COLO829 (cell line): ENCODE measurements around the gene ELP1.
"Not testable (repeated sequence)": the region's sequence is repeated elsewhere in the genome, so short reads cannot be mapped to it uniquely, and the experiment has no call there.

Experiments
- DNase-seq: peaks from one replicate; pipeline ENCODE4 v3.0.0; 2012; ENCODE audit warnings: low spot score

ELP1 gene, protein sequence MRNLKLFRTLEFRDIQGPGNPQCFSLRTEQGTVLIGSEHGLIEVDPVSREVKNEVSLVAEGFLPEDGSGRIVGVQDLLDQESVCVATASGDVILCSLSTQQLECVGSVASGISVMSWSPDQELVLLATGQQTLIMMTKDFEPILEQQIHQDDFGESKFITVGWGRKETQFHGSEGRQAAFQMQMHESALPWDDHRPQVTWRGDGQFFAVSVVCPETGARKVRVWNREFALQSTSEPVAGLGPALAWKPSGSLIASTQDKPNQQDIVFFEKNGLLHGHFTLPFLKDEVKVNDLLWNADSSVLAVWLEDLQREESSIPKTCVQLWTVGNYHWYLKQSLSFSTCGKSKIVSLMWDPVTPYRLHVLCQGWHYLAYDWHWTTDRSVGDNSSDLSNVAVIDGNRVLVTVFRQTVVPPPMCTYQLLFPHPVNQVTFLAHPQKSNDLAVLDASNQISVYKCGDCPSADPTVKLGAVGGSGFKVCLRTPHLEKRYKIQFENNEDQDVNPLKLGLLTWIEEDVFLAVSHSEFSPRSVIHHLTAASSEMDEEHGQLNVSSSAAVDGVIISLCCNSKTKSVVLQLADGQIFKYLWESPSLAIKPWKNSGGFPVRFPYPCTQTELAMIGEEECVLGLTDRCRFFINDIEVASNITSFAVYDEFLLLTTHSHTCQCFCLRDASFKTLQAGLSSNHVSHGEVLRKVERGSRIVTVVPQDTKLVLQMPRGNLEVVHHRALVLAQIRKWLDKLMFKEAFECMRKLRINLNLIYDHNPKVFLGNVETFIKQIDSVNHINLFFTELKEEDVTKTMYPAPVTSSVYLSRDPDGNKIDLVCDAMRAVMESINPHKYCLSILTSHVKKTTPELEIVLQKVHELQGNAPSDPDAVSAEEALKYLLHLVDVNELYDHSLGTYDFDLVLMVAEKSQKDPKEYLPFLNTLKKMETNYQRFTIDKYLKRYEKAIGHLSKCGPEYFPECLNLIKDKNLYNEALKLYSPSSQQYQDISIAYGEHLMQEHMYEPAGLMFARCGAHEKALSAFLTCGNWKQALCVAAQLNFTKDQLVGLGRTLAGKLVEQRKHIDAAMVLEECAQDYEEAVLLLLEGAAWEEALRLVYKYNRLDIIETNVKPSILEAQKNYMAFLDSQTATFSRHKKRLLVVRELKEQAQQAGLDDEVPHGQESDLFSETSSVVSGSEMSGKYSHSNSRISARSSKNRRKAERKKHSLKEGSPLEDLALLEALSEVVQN (N-terminal part only)

DNA sequence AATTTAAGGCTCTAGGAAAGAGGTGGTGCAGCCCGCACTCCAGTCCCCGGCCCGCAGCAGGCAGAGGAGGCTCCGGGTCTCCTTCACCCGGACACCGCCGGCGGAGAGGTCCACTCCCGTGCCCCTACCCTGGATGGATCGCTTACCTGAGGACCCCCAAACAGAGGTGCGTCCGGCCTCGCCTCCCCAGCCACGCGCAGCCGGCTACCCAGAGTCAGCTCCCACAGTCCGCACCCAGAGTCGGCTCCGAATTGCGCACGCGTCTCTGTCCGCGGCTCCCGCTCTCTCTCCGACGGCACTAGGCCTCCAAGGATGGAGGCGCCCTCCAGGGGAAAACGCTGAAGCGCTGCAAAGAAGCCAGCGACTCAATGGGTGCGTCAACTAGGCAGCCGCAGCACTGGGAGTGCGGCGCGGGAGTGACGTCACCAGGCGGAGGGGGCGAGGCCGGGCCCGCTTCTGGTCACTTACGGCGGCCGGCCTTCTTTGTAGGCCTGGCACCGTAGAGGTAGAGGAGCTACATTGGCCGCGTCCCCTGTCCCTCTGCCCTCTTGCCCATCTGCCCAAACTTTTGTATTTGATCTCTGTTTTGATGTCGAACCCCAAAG is at the start of gene ELP1:
TSS of gene ELP1 (minus strand) at position 407 of the 605 bp plus-strand sequence. CDS start 2,978 bp downstream, outside the sequence.
- DNase-seq, result peak; percentile 97

DNA sequence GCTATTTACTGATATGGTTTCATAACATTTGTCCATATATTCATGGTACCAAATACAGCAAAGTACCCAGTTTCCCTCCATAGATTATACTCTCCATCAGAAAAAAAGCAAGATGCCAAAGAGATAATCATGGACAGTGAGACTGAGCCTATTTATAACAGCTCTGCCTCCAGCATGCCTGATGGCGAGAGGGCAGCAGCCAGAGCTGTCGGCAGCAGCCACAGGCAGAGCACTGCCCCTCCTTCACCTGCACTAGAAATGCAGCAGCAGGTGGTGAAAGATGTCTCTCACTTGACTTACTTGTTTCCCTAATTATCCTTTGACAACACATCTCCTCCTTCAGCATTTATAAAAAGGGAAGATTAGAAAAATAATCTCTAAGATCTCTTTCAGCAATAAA is 47.0 kb upstream of the ELP1 start:
- DNase-seq, result no peak

DNA sequence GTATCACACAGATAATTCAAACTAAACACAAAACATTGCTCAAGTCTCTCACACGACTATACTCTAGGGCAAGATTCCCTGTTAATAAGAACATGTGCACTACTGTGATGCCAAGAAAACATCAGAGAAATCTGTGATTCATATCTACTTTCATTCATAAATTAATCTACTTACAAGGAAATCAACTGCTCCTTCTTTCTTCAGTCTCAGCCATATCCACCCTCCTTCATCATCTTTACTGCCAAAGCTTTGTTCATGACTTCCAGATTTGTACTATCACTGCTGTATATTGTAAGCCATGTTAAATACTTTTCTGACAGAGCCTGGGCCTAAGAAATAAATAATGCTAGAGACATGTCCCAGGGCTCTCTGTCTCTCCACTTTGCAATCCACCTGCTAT is 44.3 kb upstream of the ELP1 start:
- no peak for DNase-seq

DNA sequence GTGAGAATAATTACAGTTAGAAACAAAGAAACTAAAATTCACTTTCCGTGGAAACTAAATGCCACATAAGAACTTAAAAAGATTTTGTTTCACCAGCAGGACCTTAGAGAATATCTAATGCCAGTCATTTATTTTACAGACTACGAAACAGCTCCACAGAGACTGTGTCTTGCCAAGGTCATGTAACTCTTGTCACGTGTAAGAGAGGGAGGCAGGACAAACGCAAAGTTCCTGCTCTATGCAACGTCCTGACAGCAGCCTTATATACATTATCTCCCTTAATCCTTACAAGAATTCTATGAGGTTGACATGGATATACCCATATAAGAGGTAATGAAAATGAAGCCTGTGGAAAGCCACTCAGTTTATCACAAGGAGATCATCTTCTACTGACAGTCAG is 40.0 kb upstream of the ELP1 start:
- no peak for DNase-seq

DNA sequence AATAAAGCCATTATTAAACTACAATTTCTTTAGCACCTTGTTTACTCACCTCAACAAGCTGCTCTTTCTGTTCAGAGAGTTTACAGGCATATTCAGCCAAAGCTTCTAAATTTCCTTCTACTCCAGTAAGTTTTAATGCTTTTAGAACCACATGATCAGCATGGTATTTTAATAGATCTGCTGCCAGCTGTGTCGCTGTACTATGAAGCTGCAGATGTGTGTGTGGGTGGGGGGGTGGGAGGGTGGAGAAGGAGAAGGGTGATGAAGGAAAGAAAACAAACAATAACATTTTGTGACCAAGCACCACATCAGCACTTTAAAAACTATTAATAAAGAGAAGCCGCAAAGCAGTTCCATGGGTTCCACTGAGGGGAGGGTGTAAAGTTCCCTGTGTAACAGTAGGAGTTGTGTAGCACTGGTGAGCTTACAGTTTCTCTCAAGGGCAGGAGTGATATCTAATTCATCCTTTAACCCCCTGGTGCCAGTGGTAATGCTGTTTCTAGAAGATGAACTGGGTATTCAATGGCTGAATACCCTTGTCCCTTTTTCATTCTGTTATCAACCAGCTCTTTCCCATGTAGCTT is 38.8 kb upstream of the ELP1 start:
- DNase-seq, result no peak

DNA sequence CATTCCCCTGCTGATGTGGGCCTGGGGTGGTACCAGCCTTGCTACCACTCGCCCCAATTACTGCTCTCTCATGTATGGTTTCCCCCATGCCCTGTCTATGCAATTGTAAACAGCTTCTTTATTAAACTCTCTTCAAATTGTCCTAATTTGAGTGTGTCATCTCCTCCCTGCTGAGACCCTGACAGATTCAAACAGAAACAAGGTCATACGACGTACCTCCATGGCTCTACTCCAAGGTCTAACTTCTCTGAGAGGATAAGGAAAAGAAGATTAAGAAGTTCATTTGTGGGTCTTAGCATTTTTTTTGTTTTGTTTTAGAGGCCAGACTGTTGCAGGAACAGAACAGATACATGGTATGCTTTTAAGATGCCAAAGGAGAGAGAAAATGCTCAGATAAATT is 38.3 kb upstream of the ELP1 start:
- DNase-seq, result no peak

DNA sequence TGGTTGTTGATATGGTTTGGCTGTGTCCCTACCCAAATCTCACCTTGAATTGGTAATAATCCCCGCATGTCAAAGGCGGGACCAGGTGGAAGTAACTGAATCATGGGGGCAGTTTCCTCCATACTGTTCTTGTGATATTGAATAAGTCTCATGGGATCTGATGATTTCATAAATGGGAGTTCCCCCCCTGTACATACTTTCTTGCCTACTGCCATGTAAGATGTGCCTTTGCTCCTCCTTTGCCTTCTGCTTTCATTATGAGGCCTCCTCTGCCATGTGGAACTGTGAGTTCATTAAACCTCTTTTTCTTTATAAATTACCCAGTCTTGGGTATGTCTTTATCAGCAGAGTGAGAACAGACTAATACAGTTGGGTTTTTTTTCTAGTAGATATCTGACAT is 37.5 kb upstream of the ELP1 start:
- DNase-seq, result not testable (repeated sequence)

DNA sequence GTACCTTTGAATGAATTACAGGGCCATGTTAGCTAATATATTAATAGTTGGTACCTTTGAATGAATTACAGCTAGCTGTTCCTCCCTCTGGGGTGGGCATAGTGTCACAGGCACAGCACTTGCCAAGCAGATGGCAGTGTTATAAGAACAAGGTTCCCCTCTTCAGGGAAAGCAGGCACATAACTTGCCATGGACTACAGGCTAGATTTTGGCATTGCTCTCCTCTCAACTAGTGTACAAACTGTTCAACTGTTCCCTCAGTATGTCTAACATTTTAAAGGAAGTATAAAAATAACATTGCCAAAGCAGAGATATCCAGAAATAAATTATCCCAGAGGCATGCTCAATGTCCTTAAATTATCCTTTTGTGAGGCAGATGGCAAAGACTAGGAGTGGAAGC is 34.0 kb upstream of the ELP1 start:
- no peak for DNase-seq

DNA sequence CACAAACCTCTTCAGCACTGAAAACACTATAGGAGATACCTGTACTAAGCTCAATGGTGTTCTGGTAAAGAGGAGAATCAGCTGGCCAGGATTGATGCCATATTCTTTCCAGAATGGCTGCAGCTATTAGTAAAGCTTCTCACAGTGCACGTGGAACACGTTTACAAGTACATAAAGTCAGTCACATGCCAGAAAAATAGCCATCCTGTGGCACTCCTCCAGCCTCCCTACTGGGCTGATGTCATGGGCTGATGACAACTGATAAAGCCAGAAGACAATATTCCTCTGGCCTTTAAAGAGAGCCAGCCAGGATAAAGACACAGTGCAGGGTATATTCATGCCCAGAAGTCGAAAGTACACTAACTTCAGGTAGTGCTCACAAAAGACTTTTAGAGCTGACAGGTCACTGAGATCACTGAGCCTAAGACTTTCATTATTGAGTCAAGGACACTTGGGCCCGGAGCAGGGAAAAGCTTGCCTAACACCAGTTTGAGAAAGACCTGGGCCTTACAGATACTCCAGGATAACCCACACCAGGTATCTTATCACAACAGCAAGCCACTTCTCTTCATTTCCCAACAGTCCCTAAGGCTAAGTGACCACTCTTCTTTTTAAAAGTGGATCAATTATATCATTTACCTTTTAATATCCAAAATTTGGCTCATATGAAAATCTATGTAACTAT is 29.7 kb upstream of the ELP1 start:
- no peak for DNase-seq

DNA sequence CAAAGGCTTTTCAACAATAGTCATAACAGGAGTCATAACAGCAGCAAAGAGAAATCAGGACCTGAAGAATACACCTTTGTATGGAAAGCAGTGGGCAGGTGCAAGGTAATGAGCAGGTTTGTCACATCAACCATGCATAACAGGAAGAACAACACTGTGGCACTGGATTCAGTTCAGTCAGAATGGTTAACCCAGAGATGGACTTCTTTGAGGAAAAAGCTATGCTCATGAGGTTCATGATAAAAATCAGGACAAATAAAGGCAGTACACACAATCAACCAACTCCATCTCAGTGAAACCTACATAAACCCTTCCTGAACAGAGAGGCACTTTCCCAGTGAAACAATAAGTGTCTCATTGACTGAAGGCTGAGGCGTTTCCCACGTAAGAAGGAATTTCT is 27.2 kb upstream of the ELP1 start:
- DNase-seq, result no peak

DNA sequence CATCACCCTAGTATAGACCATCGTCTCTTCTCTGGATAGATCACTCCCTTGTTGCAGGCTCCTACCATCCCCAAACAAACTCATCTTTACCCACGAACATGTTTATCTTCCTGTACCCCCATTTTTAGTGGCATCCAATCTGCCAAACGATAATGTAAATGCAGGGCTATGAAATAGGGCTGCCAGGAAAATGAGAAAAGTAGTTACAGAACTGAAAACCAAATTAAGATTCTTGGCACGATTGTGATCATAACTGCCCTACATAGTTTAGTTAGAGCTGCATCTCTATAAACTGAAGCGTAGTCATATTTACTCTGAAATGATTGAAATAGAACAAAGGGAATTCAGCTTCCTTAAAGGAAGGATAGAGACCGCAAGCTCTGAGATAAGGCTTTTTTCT is 26.4 kb upstream of the ELP1 start:
- no peak for DNase-seq

DNA sequence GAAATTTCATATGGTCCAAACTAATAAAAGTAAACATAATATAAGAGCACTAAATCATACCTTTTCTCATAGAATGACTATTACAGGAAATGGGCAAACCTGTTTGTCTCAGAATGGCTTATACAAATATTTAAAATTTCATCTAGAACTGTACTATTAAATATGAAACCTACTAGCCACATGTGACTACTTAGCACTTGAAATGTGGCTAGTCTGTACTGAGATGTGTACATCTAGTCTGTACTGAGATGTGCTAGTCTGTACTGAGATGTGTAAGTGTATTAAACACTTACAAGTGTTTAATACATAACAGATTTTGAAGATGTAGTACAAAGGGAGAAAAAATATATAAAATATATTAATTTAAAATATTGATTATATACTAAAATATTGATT is 22.7 kb upstream of the ELP1 start:
- no peak for DNase-seq

DNA sequence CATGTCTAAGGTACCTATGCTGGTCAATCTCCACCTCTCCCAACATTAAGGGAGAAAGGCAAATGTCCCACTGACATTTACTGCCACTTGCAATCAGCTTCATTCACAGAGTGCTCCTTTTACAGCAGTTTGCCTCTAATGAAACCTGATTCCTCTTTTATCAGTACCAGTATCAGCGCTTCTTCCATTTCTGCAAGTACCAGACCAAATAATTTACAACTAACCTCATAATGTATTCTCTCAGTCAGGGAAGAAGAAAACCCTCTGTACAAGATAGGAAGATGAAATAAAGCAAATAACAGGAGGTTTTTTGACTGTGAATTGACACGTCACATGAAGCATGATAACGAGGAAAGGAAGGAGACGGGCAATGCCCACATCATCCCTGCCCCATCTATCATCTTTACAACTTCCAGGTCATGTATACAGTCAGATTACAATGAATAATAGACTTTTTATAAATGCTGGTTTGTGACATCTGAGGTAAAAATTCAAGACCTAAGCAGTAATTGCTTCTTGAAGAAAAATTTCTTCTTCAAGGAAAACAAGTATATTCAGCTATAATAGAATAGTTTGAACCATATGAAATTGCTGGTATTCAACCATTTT is 22.2 kb upstream of the ELP1 start:
- DNase-seq, result peak; percentile 42

DNA sequence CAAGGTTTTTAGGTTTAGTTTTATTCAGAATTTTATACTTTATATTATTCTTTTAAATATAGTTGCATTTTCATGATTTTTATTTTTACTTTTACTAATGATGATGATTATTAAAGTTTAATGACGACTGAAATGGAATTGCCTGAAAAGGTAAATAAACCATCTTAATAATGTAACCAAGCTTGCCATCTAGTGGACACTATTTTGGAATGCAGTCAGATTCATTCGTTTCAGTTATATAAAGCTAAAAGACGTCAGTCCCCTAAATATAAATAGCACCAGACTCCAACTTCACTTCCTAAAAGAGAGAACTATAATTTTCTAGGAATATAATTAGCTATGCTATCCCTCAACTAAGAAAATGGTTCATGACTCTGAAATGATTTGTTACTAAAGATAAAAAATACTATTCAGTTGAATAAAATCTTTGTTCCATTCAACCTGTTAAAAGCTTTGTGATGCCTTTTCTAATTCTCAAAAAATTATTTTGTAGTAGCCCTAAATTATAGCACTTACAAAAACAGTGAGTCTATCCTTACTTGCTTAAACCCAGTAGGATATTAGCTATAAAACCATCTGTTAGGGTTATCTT is 20.2 kb upstream of the ELP1 start:
- DNase-seq, result peak; percentile 66

DNA sequence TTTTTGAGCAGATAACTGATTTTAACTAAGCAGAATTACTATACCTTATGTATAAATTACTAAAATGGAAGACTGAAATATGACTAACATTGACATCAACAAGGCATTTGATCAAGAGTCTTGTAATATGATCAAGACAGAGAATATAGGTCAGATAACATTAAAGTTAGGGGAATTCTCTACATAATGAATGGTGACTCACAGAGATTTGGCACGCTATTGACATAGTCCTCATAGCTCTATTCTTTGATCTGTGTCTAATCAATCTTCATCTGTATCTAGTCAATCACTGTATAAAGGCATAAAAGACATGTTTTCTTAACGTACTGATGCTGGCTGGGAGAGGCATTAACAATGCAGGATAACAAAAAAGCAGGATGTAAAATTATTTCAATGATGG is 17.7 kb upstream of the ELP1 start:
- DNase-seq, result no peak

DNA sequence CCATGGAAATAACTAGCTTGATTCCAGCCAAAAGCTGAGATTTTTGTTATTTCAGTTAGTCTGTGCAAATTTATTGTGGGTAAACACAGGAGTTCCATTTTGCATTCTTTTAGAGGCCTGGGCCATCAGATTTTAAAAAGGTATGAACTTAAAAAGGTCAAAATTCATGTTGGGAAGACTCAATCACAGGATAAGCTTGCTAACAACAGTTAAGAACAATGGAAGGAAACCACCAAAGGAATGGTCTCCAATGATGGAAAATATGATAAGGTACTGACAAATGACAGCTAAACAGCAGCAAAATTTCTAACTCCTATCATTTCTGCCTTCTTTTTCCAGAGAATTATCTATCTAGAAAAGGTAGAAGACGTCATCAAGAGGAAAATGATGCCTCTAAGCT is 16.2 kb upstream of the ELP1 start:
- DNase-seq, result no peak

DNA sequence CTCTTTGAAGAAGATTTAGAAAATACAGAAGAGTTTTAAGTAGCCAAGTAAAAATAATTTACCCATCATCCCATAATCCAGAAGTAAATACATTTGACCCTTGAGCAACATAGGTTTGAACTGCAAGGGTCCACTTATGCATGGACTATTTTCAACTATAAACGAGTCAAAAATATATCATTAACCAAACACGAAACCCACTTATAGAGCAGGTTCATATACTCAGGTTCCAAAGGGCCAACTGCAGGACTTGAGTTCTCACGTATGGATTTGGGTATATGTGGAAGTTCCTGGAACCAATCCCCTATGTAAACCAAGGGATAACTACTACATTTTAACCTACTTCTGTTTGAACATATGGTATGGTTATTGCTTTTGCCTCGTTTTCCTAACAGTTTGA is 6.1 kb upstream of the ELP1 start:
- DNase-seq, result no peak

DNA sequence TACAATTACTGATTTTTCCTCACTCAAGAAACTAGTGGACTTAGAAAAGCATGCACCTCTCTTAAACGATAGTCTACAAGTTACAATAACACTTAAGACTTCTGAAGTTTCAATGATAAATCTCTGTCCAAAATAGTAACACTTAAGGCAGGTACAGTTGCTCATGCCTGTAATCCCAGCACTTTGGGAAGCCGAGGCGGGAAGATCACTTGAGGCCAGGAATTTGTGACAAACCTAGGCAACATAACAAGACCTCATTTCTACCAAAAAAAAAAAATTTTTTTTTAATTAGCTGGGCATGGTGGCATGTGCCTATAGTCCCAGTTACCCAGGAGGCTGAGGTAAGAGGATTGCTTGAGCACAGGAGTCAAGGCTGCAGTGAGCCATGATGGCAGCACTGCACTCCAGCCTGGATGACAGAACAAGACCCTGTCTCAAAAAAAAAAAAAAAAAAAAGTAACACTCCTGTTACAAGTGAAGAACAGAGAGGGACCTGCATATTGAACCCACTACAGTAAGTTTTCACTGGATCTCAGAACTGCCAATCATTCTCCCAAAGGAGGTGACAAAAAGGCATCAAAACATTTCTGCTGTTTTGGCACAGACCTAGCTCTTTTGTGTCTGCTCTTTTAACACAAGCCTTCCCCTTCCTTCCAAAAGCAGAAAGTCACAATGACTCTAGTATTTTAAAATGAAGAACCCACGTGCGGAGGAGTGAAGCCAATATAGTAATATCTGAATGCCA is 3.8 kb upstream of the ELP1 start:
- DNase-seq, result no peak

DNA sequence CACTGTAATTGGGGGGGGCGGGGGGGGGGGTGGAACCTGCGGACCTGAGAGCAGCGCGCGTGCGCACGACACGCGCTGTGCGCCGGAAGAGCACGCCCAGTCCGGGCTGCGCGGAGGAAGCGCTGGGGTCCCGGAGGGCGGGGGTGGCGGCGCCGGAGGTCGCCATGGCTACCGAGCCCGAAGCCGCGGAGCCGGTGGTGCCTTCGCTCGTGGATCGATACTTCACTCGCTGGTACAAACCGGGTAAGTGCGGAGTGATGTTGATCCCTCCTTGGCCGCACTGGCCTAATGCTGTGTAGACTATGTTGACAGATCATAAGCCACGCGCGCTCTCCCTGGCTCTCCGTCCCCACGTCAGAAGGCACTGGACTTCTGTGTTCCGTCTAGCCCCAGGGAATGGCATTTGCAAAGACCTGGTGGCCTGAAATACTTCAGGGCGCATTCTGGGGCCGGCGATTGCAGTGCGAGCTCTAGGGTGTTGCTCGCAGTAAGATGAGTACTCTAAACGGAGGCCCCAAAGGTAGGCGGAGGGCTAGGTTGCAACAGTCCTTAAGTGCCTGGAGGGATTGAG is 484 bp upstream of the ELP1 start, which contains the start of gene ABITRAM:
TSS of gene ABITRAM (plus strand) at position 78 of the 571 bp plus-strand sequence. CDS start at position 165, 87 bp downstream.
- peak; percentile 90 for DNase-seq
